ENCODE data around the gene TOLLIP. TPM values are rescaled to one million over a fixed set of nuclear protein-coding genes. Genes with fewer than 3 reads are reported as not detected.

The TOLLIP gene
- total RNA-seq, 1 experiment from 2014 or later: 29.5 TPM

DNA sequence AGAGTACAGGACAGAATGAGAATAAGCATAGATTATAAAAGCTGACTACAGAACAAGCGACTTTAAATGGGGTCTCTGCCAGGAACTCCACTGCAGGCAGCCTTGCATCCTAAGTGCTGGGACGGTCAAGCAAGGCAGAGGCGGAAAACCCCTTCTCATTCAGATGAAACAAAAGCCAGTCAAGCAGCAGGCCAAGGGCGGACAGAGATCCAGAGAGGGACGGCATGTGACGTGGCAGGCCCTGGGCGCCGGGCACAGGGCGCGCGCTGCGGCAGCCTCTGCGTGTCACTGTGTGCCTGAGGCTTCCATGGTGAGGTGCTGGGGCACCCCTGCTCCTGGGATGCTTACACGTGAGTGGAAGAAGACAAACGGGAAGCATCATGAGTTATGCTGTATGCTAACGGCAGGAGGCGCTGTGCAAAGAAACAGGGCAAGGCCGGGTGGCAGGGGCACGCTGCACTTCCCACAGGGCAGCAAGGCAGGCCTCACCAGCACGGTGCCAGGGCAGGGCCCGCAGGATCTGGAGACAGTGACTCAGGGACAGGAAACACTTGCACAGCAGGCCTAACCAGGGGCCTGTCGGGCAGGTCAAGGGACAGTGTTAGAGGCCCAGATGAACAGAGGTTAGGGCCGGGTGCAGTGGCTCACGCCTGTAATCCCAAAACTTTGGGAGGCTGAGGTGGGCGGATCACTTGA, 6.2 kb downstream of the TOLLIP start:
- H3K27me3 ChIP-seq (ENCODE audit: insufficient read depth, low read depth): no peaks in the 10 kb centered on the region
- no peak overlapping the region for H2AFZ ChIP-seq
- intact Hi-C loops (cut with micrococcal nuclease; ENCODE audit: unreplicated experiment): no loop called here
- H3K9me3 ChIP-seq (ENCODE audit: insufficient read depth, low read depth): no peaks in the 10 kb centered on the region
- CTCF ChIA-PET: no interaction called here
- H3K4me2 ChIP-seq: peak overlapping the region; percentile 26; the same call in 1 of the 2 replicates
- no TSS peak for BruUV-seq (replicated peaks)
- H3K79me2 ChIP-seq (ENCODE audit: low read depth): peaks cover 57% of the 10 kb centered on the region
- POLR2A ChIA-PET (ENCODE audit: unreplicated experiment): no interaction called here
- no peak for TF ChIP-seq EZH2 (IDR thresholded peaks at IDR 0.05; ENCODE audit: low read depth)
- TF ChIP-seq, protein P1, sequence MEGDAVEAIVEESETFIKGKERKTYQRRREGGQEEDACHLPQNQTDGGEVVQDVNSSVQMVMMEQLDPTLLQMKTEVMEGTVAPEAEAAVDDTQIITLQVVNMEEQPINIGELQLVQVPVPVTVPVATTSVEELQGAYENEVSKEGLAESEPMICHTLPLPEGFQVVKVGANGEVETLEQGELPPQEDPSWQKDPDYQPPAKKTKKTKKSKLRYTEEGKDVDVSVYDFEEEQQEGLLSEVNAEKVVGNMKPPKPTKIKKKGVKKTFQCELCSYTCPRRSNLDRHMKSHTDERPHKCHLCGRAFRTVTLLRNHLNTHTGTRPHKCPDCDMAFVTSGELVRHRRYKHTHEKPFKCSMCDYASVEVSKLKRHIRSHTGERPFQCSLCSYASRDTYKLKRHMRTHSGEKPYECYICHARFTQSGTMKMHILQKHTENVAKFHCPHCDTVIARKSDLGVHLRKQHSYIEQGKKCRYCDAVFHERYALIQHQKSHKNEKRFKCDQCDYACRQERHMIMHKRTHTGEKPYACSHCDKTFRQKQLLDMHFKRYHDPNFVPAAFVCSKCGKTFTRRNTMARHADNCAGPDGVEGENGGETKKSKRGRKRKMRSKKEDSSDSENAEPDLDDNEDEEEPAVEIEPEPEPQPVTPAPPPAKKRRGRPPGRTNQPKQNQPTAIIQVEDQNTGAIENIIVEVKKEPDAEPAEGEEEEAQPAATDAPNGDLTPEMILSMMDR (conservative IDR thresholded peaks at IDR 0.05): peak; percentile 75
- H3K27ac ChIP-seq: no peak overlapping the region
- H4K20me1 ChIP-seq (ENCODE audit: insufficient read depth): peaks cover 13% of the 10 kb centered on the region
- peaks cover 26% of the 10 kb centered on the region for H3K4me1 ChIP-seq (replicated peaks; ENCODE audit: insufficient read depth)
- no peaks in the 10 kb centered on the region for H3K9me2 ChIP-seq (ENCODE audit: insufficient read depth)
- no peak overlapping the region for H3K4me3 ChIP-seq
- no peaks in the 10 kb centered on the region for H3K36me3 ChIP-seq (ENCODE audit: low read depth)
- peaks cover 5% of the 10 kb centered on the region; the same call in 1 of the 2 replicates for H3F3A ChIP-seq (ENCODE audit: insufficient read depth, low read depth)
- peak; percentile 80 to 89 for DNase-seq

DNA sequence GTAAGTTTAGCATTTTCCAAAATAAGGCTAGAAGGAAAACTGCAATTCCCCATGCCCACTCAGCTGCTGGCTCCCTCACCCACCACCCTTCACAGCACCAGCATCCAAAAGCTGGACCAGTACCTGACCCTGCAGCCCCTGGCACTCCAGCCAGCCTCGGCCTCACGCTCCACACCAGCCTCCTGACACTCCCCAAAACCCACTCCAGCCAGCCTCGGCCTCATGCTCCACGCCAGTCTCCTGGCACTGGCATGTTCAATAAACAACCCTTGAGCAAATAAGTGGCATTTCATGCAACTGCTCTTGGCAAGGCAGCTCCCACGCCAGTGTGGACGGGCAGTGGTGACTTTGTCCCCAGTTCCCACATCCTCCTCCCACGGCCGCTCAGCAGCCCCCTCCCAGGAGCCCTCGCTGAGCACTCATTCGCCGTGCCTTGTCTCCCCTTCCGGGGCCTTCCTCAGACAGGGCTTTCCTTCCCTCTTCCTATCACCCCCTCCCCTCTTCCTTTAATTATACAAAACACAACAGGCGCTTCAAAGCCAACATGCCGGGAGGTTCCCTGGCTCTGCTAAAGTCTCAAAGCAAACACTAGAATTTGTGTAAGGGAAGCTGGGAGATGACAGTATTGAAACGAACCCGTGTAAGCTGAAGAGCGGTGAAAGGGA, 6.8 kb downstream of the TOLLIP start:
- Histone ChIP-seq H3K4me2 (no peak overlapping the region), H3K9me3 (ENCODE audit: insufficient read depth, low read depth) (no peaks in the 10 kb centered on the region), H3F3A (ENCODE audit: insufficient read depth, low read depth) (peaks cover 5% of the 10 kb centered on the region; the same call in 1 of the 2 replicates), H3K27ac (no peak overlapping the region), H3K27me3 (ENCODE audit: insufficient read depth, low read depth) (no peaks in the 10 kb centered on the region), H4K20me1 (ENCODE audit: insufficient read depth) (peaks cover 13% of the 10 kb centered on the region), H3K4me3 (no peak overlapping the region), H3K9me2 (ENCODE audit: insufficient read depth) (no peaks in the 10 kb centered on the region), H3K4me1 (replicated peaks; ENCODE audit: insufficient read depth) (peaks cover 26% of the 10 kb centered on the region), H2AFZ (no peak overlapping the region), H3K36me3 (ENCODE audit: low read depth) (no peaks in the 10 kb centered on the region), H3K79me2 (ENCODE audit: low read depth) (peaks cover 56% of the 10 kb centered on the region)
- BruUV-seq (replicated peaks): no TSS peak
- intact Hi-C loops (cut with micrococcal nuclease; ENCODE audit: unreplicated experiment): no loop called here
- no peak for TF ChIP-seq EZH2 (IDR thresholded peaks at IDR 0.05; ENCODE audit: low read depth)
- TF ChIP-seq, protein P1 (conservative IDR thresholded peaks at IDR 0.05): no peak
- ChIA-PET POLR2A (ENCODE audit: unreplicated experiment) (no interaction called here), CTCF (no interaction called here)
- DNase-seq: no peak

DNA sequence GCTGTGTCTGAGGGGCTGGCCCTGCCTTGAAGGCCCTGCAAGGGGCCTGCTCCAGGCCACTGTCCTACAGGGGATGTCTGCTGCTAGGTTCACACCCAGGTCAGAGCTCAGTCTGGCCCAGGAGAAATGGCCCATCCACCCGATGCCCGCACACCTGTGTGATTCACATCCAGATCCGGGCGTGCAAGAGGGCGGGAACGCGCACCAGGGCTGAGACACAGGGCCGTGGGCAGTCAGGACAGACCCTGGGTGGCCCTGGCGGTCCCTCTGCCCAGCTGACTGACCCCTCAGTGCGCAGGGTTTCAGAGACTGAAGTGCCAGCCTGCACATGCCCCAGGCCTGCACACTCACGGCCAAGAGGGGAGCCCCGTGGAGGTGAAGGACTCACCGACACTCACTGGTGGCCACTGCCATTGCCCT, 7.4 kb downstream of the TOLLIP start:
- ChIA-PET CTCF (no interaction called here), POLR2A (ENCODE audit: unreplicated experiment) (no interaction called here)
- peaks cover 13% of the 10 kb centered on the region for H4K20me1 ChIP-seq (ENCODE audit: insufficient read depth)
- H3K9me3 ChIP-seq (ENCODE audit: insufficient read depth, low read depth): no peaks in the 10 kb centered on the region
- intact Hi-C loops (cut with micrococcal nuclease; ENCODE audit: unreplicated experiment): no loop called here
- TF ChIP-seq EZH2 (IDR thresholded peaks at IDR 0.05; ENCODE audit: low read depth): no peak
- TF ChIP-seq, protein P1 (conservative IDR thresholded peaks at IDR 0.05): no peak
- no peak overlapping the region for H3K4me3 ChIP-seq
- BruUV-seq (replicated peaks): no TSS peak
- H3F3A ChIP-seq (ENCODE audit: insufficient read depth, low read depth): peaks cover 5% of the 10 kb centered on the region; the same call in 1 of the 2 replicates
- DNase-seq: no peak
- H3K27ac ChIP-seq: no peak overlapping the region
- no peak overlapping the region for H2AFZ ChIP-seq
- no peaks in the 10 kb centered on the region for H3K9me2 ChIP-seq (ENCODE audit: insufficient read depth)
- H3K27me3 ChIP-seq (ENCODE audit: insufficient read depth, low read depth): no peaks in the 10 kb centered on the region
- H3K4me2 ChIP-seq: no peak overlapping the region
- no peaks in the 10 kb centered on the region for H3K36me3 ChIP-seq (ENCODE audit: low read depth)
- H3K79me2 ChIP-seq (ENCODE audit: low read depth): peaks cover 50% of the 10 kb centered on the region
- H3K4me1 ChIP-seq (replicated peaks; ENCODE audit: insufficient read depth): peaks cover 26% of the 10 kb centered on the region
